ENCODE measurements around the gene UBE2E3.
"Not testable (repeated sequence)": the region's sequence is repeated elsewhere in the genome, so short reads cannot be mapped to it uniquely, and the experiment has no call there.

The UBE2E3 gene

DNA sequence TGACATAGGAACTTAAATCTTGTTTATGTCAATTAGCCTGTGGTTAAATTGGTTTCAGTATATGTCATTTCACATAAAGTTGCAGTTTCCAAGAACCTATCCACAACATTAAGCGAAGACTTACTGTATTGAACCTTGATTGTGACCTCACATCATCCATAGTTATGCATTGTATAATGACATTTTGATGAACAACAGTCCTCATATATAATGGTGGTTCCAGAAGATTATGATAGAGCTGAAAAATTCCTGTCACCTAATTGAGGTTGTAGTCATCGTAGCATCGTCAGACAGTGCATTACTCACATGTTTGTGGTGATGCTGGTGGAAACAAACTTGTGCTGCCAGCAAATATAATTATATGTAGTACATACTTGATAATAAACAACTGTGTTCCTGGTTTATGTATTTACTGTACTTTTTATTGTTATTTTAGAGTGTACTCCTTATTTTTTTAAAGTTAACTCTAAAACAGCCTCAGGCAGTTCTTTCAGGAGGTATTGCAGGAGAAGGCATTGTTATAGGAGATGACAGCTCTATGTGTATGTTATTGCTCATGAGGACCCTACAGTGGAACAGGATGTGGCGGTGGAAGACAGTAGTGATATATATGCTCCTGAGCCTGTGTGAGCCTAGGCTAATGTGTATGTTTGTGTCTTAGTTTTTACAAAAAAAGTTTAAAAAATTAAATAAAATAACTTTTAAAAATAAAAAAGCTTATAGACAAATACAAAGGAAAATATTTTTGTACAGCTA is 56.6 kb downstream of the UBE2E3 start:
- no peak for FAIRE-seq

DNA sequence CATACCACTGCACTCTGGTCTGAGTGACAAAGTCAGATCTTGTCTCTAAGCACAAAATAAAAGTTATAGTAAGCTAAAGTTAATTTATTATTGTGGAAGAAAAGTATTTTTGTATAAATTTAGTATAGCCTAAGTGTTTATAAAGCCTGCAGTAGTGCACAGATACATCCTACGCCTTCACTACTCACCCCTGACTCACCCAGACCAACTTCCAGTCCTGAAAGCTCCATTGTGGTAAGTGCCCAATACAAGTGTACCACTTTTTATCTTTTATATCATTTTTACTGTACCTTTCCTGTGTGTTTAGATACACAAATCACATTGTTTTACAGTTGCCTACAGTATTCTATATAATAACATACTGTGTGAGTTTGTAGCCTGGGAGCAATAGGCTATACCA is 57.5 kb downstream of the UBE2E3 start:
- no peak for FAIRE-seq

DNA sequence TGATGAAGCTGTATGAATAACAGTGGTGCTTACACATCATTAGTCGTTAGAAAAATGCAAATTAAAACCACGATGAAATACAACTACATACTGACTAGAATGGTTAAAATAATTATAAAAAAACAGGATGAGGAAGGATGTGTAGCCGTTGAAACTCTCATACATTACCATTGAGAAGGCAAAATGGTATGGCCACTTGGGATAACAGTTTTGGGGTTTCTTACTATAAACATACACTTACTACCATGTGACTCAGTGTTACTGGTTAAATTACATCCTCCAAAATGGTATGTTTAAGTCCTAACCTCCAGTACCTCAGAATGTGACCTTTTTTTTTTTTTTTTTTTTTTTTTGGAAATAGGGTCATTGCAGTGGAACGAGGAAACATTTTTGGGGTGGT is 58.4 kb downstream of the UBE2E3 start:
- no peak for FAIRE-seq

DNA sequence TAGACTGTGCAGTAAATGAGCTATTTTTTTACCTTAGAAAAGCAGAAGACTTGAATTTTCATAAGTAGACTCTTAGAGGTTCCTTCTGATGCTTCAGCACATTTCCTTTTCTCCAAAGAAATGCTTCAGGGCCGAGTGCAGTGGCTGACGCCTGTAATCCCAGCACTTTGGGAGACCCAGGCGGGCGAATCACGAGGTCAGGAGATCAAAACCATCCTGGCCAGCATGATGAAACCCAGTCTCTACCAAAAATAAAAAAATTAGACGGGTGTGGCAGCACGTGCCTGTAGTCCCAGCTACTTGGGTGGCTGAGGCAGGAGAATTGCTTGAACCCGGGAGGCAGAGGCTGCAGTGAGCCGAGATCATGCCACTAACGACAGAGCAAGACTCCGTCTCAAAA is 60.4 kb downstream of the UBE2E3 start:
- not testable (repeated sequence) for FAIRE-seq

DNA sequence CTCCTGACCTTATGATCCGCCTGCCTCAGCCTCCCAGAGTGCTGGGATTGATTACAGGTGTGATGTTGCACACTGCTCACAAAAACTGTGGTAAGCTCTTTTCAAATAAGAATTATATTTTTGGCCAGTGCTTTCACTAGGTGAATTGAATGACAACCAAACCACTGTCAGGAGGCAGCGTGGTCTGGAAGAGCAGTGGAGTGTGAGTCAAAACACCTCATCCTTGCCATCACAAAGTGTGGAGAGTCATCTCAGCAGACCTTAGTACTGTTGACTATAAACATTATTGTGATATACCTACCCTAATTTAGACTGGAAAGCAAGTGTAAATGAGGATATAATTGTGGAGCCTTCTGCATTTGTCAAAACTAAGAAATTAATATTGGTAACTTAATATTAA is 61.3 kb downstream of the UBE2E3 start:
- FAIRE-seq: no peak

DNA sequence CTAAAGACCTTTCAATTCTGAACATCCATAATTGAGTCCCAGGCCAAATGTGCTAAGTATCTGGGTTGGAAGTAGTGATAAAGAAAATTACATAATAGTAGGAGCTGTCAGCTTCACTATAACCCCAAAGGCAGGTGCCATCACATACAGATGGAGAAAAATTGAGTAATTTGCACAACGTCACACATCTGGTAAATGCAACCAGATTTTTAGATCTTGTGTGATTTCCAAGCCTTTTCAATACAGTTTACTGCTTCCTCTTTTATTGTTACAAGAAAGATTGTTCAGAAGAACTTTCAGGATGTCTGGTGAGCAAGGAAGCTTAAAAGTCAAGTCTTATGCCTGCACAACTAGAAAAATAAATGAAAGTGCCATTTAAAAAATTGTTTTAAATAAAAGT is 62.3 kb downstream of the UBE2E3 start:
- FAIRE-seq: no peak

DNA sequence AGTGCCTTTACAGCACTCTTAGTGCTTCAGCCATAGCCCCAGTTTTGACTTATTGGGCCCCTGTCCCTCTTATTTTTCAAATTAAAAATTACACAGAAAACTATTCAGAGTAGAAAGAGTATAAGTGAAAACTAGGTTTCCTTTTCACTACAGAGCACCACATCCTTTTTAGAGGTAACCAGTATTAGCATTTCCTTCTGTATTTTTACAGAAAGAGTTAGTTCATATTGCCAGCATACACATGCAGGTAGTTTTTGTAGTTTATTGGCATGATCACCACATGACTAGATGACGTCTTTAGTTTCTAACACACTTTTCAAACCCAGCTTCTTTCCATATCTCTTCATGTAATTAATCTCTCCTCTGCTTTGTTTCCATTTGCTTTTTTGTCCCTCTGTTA is 66.4 kb downstream of the UBE2E3 start:
- FAIRE-seq: no peak

DNA sequence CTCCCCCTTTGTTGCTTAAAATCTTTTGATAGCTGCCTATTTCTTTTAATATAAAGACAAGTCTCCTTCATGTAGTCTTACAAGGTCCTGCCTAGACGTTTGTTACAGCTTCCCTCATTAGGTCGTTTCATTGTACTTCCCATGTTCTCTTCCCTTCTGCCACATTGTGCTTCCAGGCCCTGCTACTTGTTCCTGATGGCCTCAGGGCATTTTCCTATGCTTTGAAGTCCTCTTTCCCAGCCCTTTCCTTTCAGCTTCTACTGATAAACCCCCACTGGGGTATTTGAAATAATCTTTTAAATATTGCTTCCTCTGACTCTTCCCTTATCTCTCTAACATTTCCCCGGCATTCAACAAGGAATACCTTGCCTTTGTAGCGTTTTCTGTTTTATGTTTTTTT is 67.4 kb downstream of the UBE2E3 start:
- no peak for FAIRE-seq

DNA sequence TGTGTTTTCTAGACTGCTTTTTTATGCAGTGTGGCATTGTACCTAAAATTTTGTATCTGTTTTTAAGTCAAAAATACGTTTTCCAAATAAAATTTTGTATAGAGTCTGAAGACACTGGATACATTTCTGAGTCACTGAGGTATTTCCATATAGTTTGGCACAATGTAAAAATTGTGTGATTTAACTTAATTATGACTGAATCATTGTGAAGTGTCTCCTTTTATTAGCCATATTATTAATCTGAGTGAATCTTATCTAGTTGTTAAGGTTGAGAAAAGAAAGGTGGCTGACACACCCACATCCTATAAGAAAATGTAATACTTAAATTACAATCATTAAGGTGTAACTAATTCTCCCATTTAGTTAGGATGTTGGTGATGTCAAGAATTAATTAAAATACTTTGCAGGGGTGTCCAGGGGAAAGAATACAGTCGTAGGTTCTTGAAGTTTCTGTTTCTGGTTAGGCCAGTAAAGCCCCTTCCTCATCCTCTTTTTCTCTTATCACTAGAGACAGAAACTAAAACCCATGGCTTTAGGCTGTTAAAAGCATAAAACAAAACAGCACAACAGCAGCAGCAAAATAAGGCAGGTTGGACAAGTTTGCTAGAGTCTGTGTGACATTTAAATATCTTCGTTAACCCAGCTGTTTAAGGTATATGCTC is 71.6 kb downstream of the UBE2E3 start:
- FAIRE-seq: no peak

DNA sequence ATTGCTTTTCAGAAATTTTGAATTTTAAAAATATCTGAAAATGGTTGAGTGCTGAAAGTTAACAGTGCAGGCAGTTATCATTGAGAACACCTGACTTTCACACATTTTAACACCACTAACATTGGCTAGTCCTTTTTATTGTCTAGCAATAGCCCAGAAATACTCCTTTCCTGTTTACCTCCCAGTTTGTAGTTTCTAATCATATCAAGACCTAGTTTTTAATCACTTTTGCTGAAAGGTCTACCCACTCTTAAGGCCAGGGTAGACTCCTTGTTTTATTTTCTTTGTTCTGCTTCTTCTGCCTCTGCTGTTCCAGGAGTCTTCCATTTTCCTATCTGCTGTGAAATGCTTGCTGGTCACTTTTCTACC is 72.1 kb downstream of the UBE2E3 start:
- FAIRE-seq: no peak

DNA sequence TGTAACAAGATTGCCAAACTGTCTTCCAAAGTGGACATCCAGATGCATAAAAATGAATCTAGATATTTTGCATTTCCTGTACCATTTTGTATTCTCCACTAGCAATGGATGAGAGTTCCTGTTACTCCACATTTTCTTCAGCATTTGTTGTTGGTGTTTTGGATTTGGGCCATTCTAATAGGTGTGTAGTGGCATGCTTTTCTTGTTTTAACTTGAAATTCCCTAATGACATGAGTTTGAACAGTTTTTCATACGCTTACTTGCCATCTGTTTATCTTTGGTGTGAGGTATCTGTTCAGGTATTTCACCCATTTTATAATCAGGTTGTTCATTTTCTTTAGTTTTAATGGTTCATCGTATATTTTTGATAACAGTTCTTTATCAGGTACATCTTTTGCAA is 73.9 kb downstream of the UBE2E3 start:
- no peak for FAIRE-seq

DNA sequence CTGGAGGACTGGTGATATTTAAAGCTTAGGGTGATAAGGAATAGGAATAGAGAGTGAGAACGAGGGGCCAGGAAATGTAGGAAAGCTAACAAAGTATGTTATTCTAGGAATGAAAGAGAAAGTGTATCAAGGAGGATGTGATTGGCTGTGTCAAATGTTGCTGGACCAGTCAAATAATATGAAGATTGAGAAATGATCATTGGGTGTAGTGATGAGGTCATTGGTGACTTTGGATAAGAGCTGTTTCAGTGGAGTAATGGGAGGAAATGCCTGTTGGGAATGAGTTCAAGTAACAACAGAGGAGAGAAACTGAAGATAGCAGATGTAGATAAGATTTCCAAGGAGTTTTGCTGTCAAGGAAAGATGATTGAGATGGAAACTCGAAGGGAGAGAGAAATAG is 74.4 kb downstream of the UBE2E3 start:
- no peak for FAIRE-seq

DNA sequence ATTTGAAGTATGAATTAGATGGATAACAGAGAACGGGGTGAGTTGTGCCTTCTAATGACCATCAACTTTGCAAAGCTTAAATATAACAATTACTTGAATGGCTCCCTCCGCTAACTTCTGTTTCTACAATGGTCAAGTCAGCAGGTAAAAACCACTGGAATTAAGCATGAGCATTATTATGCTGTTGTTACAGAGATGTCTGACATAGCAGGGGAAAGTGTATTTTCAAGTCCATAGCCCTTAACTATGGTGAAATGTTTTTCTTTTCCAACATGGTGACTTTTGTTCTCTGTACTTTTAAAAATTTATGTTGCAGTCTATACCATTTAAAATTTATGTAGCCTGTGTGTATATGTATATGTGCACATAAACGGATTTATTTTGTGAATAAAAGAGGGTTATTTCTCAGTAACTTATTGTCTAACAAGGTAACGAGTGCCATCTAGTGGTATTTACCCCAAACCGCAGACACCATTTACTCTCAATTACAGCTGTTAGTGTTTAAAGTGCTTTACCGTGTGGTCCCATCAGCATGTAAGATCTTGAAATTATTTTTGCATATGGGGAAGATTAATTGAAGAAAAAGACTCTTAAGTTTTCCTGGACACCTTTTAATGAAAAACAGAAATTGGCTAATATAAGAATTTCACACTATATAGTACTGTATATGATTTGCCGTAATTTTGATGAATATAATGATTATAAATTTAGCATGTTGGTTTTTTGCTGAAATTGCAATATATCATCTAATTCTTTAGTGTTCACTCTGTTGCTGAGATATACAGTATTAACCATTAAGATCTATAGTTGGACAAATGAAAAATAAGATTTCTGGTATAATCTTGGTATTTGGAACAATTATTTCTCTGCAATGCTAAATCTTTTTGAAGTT is 78.2 kb downstream of the UBE2E3 start:
- peak; percentile 91 for FAIRE-seq

DNA sequence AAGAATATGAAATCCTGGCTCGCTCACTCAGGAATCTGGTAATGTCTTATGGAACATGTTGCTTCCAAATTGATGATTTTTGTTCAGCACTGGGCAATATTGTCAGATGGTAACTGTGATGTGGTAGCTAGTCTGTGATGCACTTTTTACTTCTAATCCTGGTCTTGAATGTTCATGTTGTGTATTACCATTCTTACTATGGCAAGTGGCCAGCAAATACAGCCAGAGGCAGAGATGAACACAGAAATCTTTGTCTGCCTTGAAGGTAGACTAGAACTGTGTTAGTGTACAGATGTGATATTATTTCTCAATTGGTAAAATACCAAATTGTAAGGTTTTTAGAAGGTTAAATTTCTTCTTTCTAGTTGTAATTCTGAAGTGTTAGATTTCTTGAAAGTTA is 83.3 kb downstream of the UBE2E3 start:
- no peak for FAIRE-seq

DNA sequence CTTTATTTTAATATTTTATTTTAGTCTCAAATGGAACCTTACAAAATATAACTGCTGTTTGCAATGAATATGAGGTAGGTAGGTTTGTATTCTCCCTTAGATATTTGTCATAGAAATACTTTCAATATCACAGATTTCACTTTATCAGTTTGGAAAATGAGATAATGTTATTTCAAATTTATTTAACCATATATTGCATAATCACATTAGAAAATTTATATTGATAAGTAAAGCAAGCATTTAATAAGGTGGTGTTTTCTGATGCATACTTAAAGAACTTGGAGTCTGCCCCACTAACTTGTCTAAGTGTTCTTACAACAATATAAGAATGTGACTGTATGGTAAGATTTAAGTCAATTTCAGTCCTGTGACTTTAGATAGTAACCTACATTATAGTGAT is 85.1 kb downstream of the UBE2E3 start:
- no peak for FAIRE-seq

DNA sequence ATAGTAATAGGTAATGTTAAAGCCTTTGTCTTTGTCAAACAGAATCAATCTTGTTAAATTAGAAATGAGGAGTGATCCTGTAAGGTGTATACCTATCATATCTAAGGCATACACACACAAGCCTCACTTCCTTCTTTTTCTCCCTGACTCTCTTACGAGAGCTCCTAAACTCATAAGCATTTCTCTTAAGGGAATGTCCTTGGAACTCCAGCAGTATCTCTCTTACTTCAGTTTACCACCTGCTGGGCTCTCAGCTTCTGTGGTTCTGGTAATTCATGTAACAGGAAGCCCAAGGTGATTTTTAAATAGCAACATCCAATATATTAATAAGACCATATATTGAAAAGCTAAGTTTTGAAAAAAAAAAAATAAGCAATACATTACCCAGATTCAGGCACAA is 85.9 kb downstream of the UBE2E3 start:
- FAIRE-seq: no peak

DNA sequence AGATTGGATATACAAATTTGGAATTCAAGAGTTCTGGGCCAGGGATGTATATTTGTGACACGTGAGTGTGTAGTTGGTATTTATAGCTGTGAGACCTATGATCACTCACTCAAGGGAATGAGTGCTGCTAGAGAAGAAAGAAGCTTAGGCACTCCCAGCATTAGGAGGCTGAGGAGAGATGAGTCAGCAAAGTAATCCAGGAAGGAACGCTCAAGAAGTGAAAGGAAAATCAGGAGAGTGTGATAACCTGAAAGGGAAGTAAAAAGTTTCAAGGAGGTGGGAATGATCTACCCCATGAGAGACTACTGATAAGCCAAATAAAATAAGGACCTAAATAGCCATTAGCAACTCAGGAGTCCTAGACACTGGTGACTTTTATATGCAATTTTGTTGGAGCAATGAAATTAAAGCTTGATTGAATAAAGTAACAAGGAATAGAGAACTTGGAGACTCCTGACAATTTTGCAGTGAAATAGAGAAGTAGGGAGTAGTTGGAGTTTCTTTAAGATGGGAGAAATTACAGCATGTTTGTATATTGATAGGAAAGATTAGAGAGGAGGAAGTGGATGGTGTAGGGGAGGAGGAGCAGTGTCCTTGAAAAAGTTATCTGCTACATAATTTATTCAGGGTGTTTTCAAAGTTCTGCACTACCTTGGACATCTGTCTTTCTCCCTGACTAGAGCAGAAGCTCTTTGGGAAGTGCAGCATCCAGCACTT is 89.9 kb downstream of the UBE2E3 start:
- no peak for FAIRE-seq

DNA sequence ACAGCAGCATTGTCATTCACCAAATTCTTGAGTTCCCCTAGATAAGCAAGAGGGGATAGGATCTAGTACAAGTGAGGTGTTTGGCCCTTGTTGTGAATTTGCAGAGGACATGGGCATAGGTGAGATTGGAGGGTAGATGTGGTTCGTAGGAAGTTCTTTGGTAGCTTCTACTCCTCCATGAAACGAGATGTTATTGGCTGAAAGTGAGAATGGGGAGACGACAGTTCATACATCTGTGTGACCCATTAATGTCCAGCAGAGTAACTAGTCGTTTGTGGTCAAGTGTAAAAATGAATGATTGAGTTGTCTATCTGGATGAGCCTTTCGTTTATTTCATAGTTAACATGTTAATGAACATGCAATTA is 90.4 kb downstream of the UBE2E3 start:
- no peak for FAIRE-seq

DNA sequence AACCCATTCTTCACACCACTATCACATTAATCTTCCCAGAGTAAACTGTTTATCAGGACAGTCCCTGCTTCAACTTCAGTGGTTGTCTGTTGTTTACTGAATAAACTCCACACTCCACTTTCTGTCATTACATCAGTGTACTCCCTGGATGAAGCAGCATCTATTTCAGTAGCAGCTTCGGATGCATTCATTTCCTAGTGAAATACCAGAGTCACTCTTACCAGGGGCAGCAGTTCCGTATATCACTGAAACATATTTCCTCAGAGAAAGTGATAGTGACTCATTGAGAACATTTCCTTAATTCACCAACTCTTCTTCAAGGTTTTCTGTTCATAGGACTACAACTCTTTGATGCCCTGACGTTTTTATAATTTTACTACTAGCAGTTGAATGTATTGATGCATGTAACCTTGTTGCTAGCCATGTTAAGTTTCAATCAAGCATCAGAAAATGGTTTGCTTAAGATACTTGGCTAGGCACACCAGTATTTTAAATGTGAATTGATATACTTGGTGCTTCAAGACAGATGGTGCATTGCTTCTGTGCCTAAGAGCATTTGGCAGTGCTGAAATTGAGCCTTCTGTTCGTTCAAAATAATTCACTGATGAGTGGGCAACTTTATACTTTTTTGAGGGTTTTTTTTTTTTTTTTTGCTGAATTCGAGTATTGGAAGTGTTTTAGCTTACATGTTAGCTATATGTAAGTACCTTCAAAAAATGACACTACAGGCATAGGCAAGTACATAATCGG is 92.3 kb downstream of the UBE2E3 start:
- no peak for FAIRE-seq

DNA sequence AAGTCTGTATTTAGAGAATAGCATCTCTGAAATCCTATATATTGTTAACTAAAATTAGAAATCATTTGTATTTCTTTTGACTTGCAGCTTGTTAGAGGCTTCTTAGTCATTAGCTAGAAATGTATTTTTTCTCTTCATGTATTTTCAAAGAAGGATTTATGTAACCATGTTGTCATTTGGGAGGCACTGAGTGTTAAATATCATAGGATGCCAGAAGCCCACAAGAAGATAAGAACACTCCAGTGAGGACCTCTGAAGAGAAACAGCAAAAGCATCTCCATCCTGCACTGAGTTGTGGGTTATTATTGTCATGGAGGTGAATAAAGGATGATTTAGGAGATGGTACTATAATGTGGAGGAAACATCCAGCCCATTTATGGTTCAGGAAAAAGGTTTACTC is 93.5 kb downstream of the UBE2E3 start:
- no peak for FAIRE-seq

DNA sequence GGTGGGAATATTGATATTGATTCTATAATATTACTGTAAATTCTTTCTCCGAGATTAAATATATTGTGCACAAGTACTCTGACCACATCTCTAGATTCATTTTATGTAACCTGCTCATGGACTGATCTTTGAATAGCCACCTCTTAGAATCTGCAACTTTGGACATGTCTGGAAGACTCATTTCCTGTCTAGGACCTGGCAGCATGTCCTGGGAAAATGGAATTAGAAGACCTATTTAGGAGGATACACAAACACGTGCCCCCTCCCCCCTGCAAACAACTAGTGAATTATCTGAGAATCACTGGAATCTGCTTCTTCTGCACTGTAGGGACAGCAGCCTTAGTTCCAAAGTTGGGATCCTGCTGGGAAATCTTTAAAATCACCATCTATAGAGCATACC is 94.1 kb downstream of the UBE2E3 start:
- no peak for FAIRE-seq

DNA sequence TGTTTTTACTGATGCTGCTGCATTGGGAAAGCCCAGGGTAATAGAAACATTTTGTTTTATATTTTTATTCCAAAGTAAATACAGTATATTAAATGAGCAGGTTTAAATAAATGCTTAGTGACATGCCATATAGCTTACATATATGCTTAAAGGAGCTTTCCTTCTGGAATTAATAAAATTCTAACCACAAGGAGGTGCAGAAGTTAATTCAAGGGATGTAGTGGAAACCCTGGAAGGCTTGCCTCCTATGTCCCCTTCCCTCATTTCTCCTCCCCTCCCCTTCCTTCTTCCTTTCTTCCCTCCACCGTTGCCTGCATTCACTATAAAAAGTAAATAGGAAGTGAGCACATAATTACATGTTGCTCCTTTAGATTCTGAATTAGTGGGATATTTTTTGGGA is 96.3 kb downstream of the UBE2E3 start:
- FAIRE-seq: no peak

Measured in A204.1 (cell line).